Fibroblast of lung (primary cell): ENCODE measurements around the gene XNDC1N. TPM values are rescaled to one million over a fixed set of nuclear protein-coding genes. Genes with fewer than 3 reads are reported as not detected.

Experiments used
- DNase-seq, 2 donors: peaks; one replicate each; pipeline versions ENCODE4 v3.0.0 to v3.0.0-alpha.2; 2010; ENCODE audit warnings: low read depth in 2 of 2
- H2AFZ ChIP-seq: 2 replicates; pipeline ENCODE4 v1.5.1; 2012; ENCODE audit warnings: low read length, control low read depth, inconsistent platforms
- H3K27ac ChIP-seq: 2 replicates; pipeline ENCODE4 v1.5.1; 2011; ENCODE audit warnings: low read length, control low read depth; ENCODE audit not compliant: insufficient read depth
- H3K27me3 ChIP-seq: 2 replicates; pipeline ENCODE4 v1.5.1; 2011; ENCODE audit warnings: mild to moderate bottlenecking, low read length; ENCODE audit not compliant: control insufficient read depth, insufficient read depth
- H3K36me3 ChIP-seq: 2 replicates; pipeline ENCODE4 v1.5.1; 2011; ENCODE audit warnings: low read length; ENCODE audit not compliant: control insufficient read depth, insufficient read depth
- H3K4me1 ChIP-seq: 2 replicates; pipeline ENCODE4 v1.5.1; 2011; ENCODE audit warnings: low read length; ENCODE audit not compliant: control insufficient read depth, insufficient read depth; ENCODE audit errors: extremely low read depth
- H3K4me2 ChIP-seq: 2 replicates; pipeline ENCODE4 v1.5.1; 2011; ENCODE audit warnings: low read length, control low read depth; ENCODE audit not compliant: insufficient read depth; ENCODE audit errors: extremely low read depth
- H3K4me3 ChIP-seq, 4 experiments: fragments of 200-600 bp in 1 of 4; sonication (generic) in 1 of 4; replicated peaks in 1 of 4; 2 replicates each; pipeline ENCODE4 v1.5.1; 2011 to 2016; ENCODE audit warnings: low read length in 4 of 4, low read depth in 3 of 4, mild to moderate bottlenecking in 3 of 4, control low read depth in 2 of 4, inconsistent platforms in 1 of 4, mixed read lengths in 1 of 4; ENCODE audit not compliant: insufficient read depth in 1 of 4; ENCODE audit errors: control extremely low read depth in 1 of 4
- H3K79me2 ChIP-seq: 2 replicates; pipeline ENCODE4 v1.5.1; 2012; ENCODE audit warnings: mild to moderate bottlenecking, low read length, inconsistent platforms; ENCODE audit not compliant: control insufficient read depth, insufficient read depth
- H3K9ac ChIP-seq: 2 replicates; pipeline ENCODE4 v1.5.1; 2011; ENCODE audit warnings: mild to moderate bottlenecking, low read length, control low read depth; ENCODE audit not compliant: insufficient read depth
- H3K9me3 ChIP-seq: 2 replicates; pipeline ENCODE4 v1.5.1; 2012; ENCODE audit warnings: low read depth, low read length; ENCODE audit not compliant: control insufficient read depth, insufficient read depth
- H4K20me1 ChIP-seq: 2 replicates; pipeline ENCODE4 v1.5.1; 2011; ENCODE audit warnings: low read length; ENCODE audit not compliant: control insufficient read depth, insufficient read depth; ENCODE audit errors: extremely low read depth
- CTCF ChIP-seq, 2 donors: IDR thresholded peaks in 1 of 2; conservative IDR thresholded peaks in 1 of 2; 1 replicate in 1 of 2; 2 replicates in 1 of 2; pipeline ENCODE4 v1.5.1; 2011 to 2012; ENCODE audit warnings: low read length in 2 of 2, control low read depth in 1 of 2, inconsistent platforms in 1 of 2, low read depth in 1 of 2, mild to moderate bottlenecking in 1 of 2
- EZH2 ChIP-seq: IDR thresholded peaks from 2 replicates; pipeline ENCODE4 v1.5.1; 2012; ENCODE audit warnings: low read length, control low read depth, mild to moderate bottlenecking; ENCODE audit errors: missing control alignments
- polyA plus RNA-seq, 2 donors: library from polyadenylated mRNA; depleted of rRNA in 1 of 2; stranded (reverse) in 1 of 2; unstranded in 1 of 2; fragments of >200 nt; gene quantifications; 2 replicates each; pipeline ENCODE4 v1.2.1, GENCODE V29; 2011 to 2012; ENCODE audit warnings: missing spikeins in 1 of 2
- total RNA-seq: library from RNA; depleted of rRNA; stranded (reverse); fragments of >200 nt; gene quantifications from 2 replicates; pipeline ENCODE4 v1.2.1, GENCODE V29; 2014

The XNDC1N gene
- total and polyA plus RNA-seq, 2 donors (not counting 1 experiment from before 2014, with no cell fraction given) = 3.5 to 5.1 TPM

GRCh38 chr11:71935338-71935925 is 7.0 kb upstream of the XNDC1N start:
- Histone ChIP-seq H4K20me1 (no peaks in the 10 kb centered on the region), H3K4me3 (no peak overlapping the region)

GRCh38 chr11:71934213-71934612 is 5.8 kb upstream of the XNDC1N start:
- Histone ChIP-seq H3K36me3 (no peaks in the 10 kb centered on the region), H3K4me2 (no peak overlapping the region), H3K9ac (no peak overlapping the region), H3K79me2 (peaks cover 41% of the 10 kb centered on the region), H3K4me1 (peaks cover 3% of the 10 kb centered on the region), H3K27me3 (no peaks in the 10 kb centered on the region), H3K27ac (no peak overlapping the region), H3K4me3 (no peak overlapping the region), H4K20me1 (no peaks in the 10 kb centered on the region), H2AFZ (no peak overlapping the region), H3K9me3 (no peaks in the 10 kb centered on the region)
- TF ChIP-seq EZH2 (no peak), CTCF (conservative IDR thresholded peaks at IDR 0.05 in 1 of 2, IDR thresholded peaks at IDR 0.05 in 1 of 2; ENCODE audit: low read depth in 1 of 2, low read length in 2 of 2) (no peak)
- no peak for DNase-seq

More at GRCh38 chr11:71935338-71935925, 7.0 kb upstream of the XNDC1N start:
- no peak for TF ChIP-seq EZH2
- TF ChIP-seq CTCF (conservative IDR thresholded peaks at IDR 0.05 in 1 of 2, IDR thresholded peaks at IDR 0.05 in 1 of 2; ENCODE audit: low read depth in 1 of 2, low read length in 2 of 2) = no peak
- Histone ChIP-seq H3K9ac (no peak overlapping the region), H3K27me3 (no peaks in the 10 kb centered on the region), H3K36me3 (no peaks in the 10 kb centered on the region), H3K27ac (no peak overlapping the region), H3K4me1 (no peaks in the 10 kb centered on the region), H3K9me3 (no peaks in the 10 kb centered on the region), H2AFZ (no peak overlapping the region), H3K79me2 (peaks cover 29% of the 10 kb centered on the region), H3K4me2 (no peak overlapping the region)
- no peak for DNase-seq

GRCh38 chr11:71933141-71933933 is 4.9 kb upstream of the XNDC1N start:
- no peak overlapping the region for H3K9ac ChIP-seq
- no peaks in the 10 kb centered on the region for H4K20me1 ChIP-seq
- no peak overlapping the region for H3K27ac ChIP-seq
- no peak overlapping the region for H2AFZ ChIP-seq
- H3K27me3 ChIP-seq = no peaks in the 10 kb centered on the region
- no peaks in the 10 kb centered on the region for H3K9me3 ChIP-seq
- no peak for DNase-seq
- TF ChIP-seq CTCF (conservative IDR thresholded peaks at IDR 0.05 in 1 of 2, IDR thresholded peaks at IDR 0.05 in 1 of 2; ENCODE audit: low read depth in 1 of 2, low read length in 2 of 2) (no peak), EZH2 (no peak)
- H3K4me3 ChIP-seq = no peak overlapping the region
- peaks cover 3% of the 10 kb centered on the region for H3K4me1 ChIP-seq
- peaks cover 44% of the 10 kb centered on the region for H3K79me2 ChIP-seq
- H3K4me2 ChIP-seq = no peak overlapping the region
- H3K36me3 ChIP-seq = no peaks in the 10 kb centered on the region
